HepG2 (cell line): Measurements from ENCODE around the gene CPM.

ENCODE experiments used
- MATR3 ChIP-seq: sonication (generic); formaldehyde crosslinking; IDR thresholded peaks from 2 replicates; pipeline ENCODE4 v1.4.0; 2020; ENCODE audit warnings: missing genetic modification reagents
- NR3C1 ChIP-seq: sonication (generic); formaldehyde crosslinking; IDR thresholded peaks from 2 replicates; pipeline ENCODE4 v1.4.0; 2020; ENCODE audit warnings: missing genetic modification reagents
- ZBTB7A ChIP-seq: sonication (generic); formaldehyde crosslinking; IDR thresholded peaks from 2 replicates; pipeline ENCODE4 v1.8.0; 2022; ENCODE audit warnings: mild to moderate bottlenecking, missing genetic modification reagents
- ZMAT3 ChIP-seq: sonication (generic); formaldehyde crosslinking; conservative IDR thresholded peaks from 2 replicates; pipeline ENCODE4 v1.7.0; 2021; ENCODE audit warnings: missing genetic modification reagents
- ZMYM3 ChIP-seq: sonication (generic); formaldehyde crosslinking; IDR thresholded peaks from 2 replicates; pipeline ENCODE4 v1.5.1; 2020; ENCODE audit warnings: mild to moderate bottlenecking, missing genetic modification reagents
- ZNF703 ChIP-seq: sonication (generic); formaldehyde crosslinking; IDR thresholded peaks from 2 replicates; pipeline ENCODE4 v1.5.1; 2020; ENCODE audit warnings: missing genetic modification reagents, mild to moderate bottlenecking, moderate library complexity, borderline replicate concordance
- TF ChIP-seq, protein P1 (sequence below): sonication (generic); formaldehyde crosslinking; IDR thresholded peaks from 2 replicates; pipeline ENCODE4 v1.5.0; 2020; ENCODE audit warnings: mild to moderate bottlenecking, missing genetic modification reagents, moderate library complexity

DNA sequence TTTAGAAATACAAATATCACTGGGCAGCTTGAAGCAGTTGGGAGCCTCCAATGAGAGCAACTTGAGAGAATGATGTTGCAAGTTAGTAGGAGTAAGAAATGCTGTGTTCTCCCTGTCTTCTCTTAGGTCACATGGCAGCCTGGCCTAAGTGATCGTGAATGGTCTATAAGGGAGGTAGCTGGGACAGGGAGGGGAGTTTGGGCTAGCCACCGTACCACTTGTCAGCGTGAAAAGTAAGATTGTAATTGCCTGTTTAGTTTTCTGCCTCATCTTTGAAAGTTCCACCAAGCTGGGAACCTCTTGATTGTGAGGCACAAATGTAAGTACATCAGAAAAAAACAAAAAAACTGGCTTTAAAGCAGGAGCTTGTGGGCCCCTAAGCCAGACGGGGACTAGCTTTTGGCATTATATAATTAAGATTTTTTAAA is 88.6 kb downstream of the CPM start:
- TF ChIP-seq ZNF703 (no peak), ZMYM3 (CRISPR knock-in tag) (no peak), MATR3 (CRISPR knock-in tag) (no peak), ZBTB7A (CRISPR knock-in tag) (no peak), ZMAT3 (CRISPR knock-in tag) (no peak), NR3C1 (CRISPR knock-in tag) (no peak)
- TF ChIP-seq, protein P1, sequence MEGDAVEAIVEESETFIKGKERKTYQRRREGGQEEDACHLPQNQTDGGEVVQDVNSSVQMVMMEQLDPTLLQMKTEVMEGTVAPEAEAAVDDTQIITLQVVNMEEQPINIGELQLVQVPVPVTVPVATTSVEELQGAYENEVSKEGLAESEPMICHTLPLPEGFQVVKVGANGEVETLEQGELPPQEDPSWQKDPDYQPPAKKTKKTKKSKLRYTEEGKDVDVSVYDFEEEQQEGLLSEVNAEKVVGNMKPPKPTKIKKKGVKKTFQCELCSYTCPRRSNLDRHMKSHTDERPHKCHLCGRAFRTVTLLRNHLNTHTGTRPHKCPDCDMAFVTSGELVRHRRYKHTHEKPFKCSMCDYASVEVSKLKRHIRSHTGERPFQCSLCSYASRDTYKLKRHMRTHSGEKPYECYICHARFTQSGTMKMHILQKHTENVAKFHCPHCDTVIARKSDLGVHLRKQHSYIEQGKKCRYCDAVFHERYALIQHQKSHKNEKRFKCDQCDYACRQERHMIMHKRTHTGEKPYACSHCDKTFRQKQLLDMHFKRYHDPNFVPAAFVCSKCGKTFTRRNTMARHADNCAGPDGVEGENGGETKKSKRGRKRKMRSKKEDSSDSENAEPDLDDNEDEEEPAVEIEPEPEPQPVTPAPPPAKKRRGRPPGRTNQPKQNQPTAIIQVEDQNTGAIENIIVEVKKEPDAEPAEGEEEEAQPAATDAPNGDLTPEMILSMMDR (CRISPR knock-in tag), result no peak
